GM23248 (cell line): Measurements from ENCODE around the gene ZNHIT3.

Source experiments
- EZH2 ChIP-seq: fragments of 200-600 bp; sonication (generic); IDR thresholded peaks from 2 replicates; pipeline ENCODE4 v1.6.1; 2018; ENCODE audit warnings: antibody characterized with exemption, mild to moderate bottlenecking; ENCODE audit not compliant: insufficient read depth, poor library complexity, severe bottlenecking
- EZH2phosphoT487 ChIP-seq: fragments of 200-600 bp; sonication (generic); IDR thresholded peaks from 2 replicates; pipeline ENCODE4 v1.6.1; 2018; ENCODE audit warnings: antibody characterized with exemption, moderate library complexity, mild to moderate bottlenecking, low read depth; ENCODE audit not compliant: insufficient read depth

DNA sequence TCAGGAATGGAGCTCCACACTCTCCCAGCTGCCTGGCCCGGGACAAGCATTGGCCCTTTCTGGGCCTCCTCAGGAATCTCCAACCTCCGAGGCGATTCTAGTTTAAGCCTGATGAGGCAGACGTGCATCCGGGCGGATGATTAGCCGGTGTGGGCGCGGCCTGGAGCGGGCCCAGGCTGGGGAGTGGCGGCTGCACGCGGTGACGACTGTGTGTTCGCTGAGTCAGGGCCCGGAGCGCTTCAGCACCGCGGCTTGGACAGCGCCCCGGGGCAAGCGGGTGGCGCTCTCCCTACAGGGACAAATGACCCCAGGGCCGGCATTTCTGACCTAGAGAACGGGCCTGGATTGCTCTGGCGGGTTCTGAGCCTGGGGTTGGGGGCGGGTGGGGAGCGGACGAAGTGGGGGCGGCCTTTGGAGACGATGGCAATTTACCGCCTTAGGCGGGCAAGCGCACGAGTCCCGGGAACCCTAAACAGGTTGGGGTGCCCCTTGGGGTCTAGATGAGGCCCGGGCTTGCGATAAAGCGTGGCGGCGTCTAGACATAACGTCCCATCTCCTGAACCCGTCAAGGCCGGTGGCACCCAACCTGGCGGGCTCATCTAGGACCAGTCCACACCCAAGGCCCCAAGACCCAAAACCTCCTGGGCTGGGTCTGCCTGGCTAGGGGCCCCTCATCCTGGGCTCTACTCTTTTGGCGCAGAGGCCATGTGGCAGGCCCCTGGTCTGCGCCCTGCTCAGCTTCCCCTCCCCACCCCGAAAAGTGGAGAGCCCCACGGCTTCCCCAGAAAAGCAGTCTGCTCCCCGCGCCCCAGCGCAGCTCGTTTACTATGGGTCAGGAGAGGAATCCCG is 22.3 kb upstream of the ZNHIT3 start:
- TF ChIP-seq EZH2 (no peak), EZH2phosphoT487 (no peak)
